Transverse colon (tissue), 4 donors: ENCODE data around the gene MTFR2. TPM values are rescaled to one million over a fixed set of nuclear protein-coding genes. Genes with fewer than 3 reads are reported as not detected.
"Not testable (repeated sequence)": the region's sequence is repeated elsewhere in the genome, so short reads cannot be mapped to it uniquely, and the experiment has no call there.

Source experiments
- DNase-seq: peaks from one replicate; pipeline ENCODE4 v3.0.0-alpha.2; 2019
- H3K27ac ChIP-seq, 4 donors: fragments of 200-600 bp; sonication (generic); 2 replicates each; pipeline ENCODE4 v1.5.1; 2016 to 2018; ENCODE audit warnings: inconsistent platforms in 4 of 4
- H3K27me3 ChIP-seq: fragments of 200-600 bp; sonication (generic); 2 replicates; pipeline ENCODE4 v1.5.1; 2017; ENCODE audit warnings: inconsistent platforms
- H3K36me3 ChIP-seq, 4 donors: fragments of 200-600 bp; sonication (generic); 2 replicates each; pipeline ENCODE4 v1.5.1; 2017 to 2019; ENCODE audit warnings: inconsistent platforms in 4 of 4
- H3K4me1 ChIP-seq, 4 donors: fragments of 200-600 bp; sonication (generic); 2 replicates each; pipeline ENCODE4 v1.5.1; 2017 to 2020; ENCODE audit warnings: inconsistent platforms in 4 of 4
- H3K4me3 ChIP-seq, 4 donors: fragments of 200-600 bp; sonication (generic); 1 replicate in 1 of 4; 2 replicates in 3 of 4; pipeline versions ENCODE4 v1.5.1 to v1.6.1; 2017 to 2019; ENCODE audit warnings: inconsistent platforms in 4 of 4
- H3K9me3 ChIP-seq, 2 donors: fragments of 200-600 bp; sonication (generic); 2 replicates each; pipeline ENCODE4 v1.5.1; 2017 to 2019; ENCODE audit warnings: inconsistent platforms in 2 of 2
- CTCF ChIP-seq, 5 experiments: fragments of 200-600 bp in 3 of 5; fragments of 450-650 bp in 2 of 5; sonication (generic) in 3 of 5; IDR thresholded peaks; 1 replicate in 2 of 5; 2 replicates in 3 of 5; pipeline ENCODE4 v1.5.1; 2016 to 2017; ENCODE audit warnings: antibody characterized with exemption in 5 of 5, inconsistent platforms in 3 of 5, mild to moderate bottlenecking in 2 of 5, moderate library complexity in 1 of 5
- EP300 ChIP-seq: sonication (generic); formaldehyde crosslinking; IDR thresholded peaks from one replicate; pipeline ENCODE4 v1.6.1; 2017; ENCODE audit warnings: antibody characterized with exemption, low read depth
- POLR2A ChIP-seq: fragments of 450-650 bp; IDR thresholded peaks from one replicate; pipeline ENCODE4 v1.6.1; 2016; ENCODE audit warnings: antibody characterized with exemption, mild to moderate bottlenecking, moderate library complexity
- POLR2AphosphoS5 ChIP-seq, 3 donors: sonication (generic); formaldehyde crosslinking; IDR thresholded peaks; one replicate each; pipeline ENCODE4 v1.6.1; 2016; ENCODE audit warnings: antibody characterized with exemption in 3 of 3
- WGBS, 2 donors: methylation state at CpG; one replicate each; pipeline ENCODE4 v1.1.5; 2018; ENCODE audit warnings: low coverage in 1 of 2; 5-methylcytosine and 5-hydroxymethylcytosine counted together
- in situ Hi-C, 4 donors: fragments of 200-750 bp; cut with MboI; loops; one replicate each; pipeline versions ENCODE4 v1.15.0 to v1.15.1; 2017; ENCODE audit warnings: low sequenced_read_pairs in 3 of 4, low pct_ligation_motif_present in 1 of 4, low pct_unique_long_range_greater_than_20kb in 1 of 4
- intact Hi-C: fragments of 100-400 bp; cut with DNase I; formaldehyde crosslinking; loops from one replicate; pipeline ENCODE4 v1.15.1; 2023; ENCODE audit warnings: low total_unique reads
- total RNA-seq, 4 donors: library from RNA; depleted of rRNA; stranded (reverse); fragments of >200 nt; gene quantifications; one replicate each; pipeline ENCODE4 v1.1.0, GENCODE V29; 2016

Gene MTFR2
- total RNA-seq, 4 donors from 2014 or later = 0.68 to 5.8 (median 1.4) TPM; not detected in 1

GRCh38 chr6:136226027-136226673 lies 24.0 kb downstream of the MTFR2 start:
- peak overlapping the region; percentile 6 to 69 (median 49) for H3K27ac ChIP-seq
- peak overlapping the region in 2 of 4 donors; percentile 10 to 47 for H3K4me3 ChIP-seq
- intact Hi-C loops = loop anchor here (10.0 kb wide), 2 partner anchors 691 to 721 kb away; no protein-coding TSS in a partner anchor

GRCh38 chr6:136225496-136225895 lies 24.6 kb downstream of the MTFR2 start:
- H3K4me3 ChIP-seq = no peak overlapping the region
- in situ Hi-C loops (loop anchor here in 2 of 4 donors (10.0 kb wide), 1 partner anchor 691 kb away; no protein-coding TSS in a partner anchor), intact Hi-C loops (loop anchor here (10.0 kb wide), 2 partner anchors 691 to 721 kb away; no protein-coding TSS in a partner anchor)
- no peak for DNase-seq
- 61 to 90% methylated on average over 2 to 5 of the region's 5 CpGs for WGBS, 2 donors
- TF ChIP-seq CTCF (IDR thresholded peaks at IDR 0.05) = no peak
- no peak for TF ChIP-seq POLR2AphosphoS5 (IDR thresholded peaks at IDR 0.05)
- peaks cover 4 to 20% (median 9%) of the 10 kb centered on the region in 4 donors for H3K4me1 ChIP-seq
- no peaks in the 10 kb centered on the region for H3K27me3 ChIP-seq
- no peaks in the 10 kb centered on the region for H3K9me3 ChIP-seq
- no peaks in the 10 kb centered on the region for H3K36me3 ChIP-seq
- no peak overlapping the region for H3K27ac ChIP-seq

More at GRCh38 chr6:136226027-136226673, 24.0 kb downstream of the MTFR2 start:
- H3K4me1 ChIP-seq = peaks cover 4 to 20% (median 9%) of the 10 kb centered on the region in 4 donors
- 22 to 24% methylated on average over 11 to 12 of the region's 12 CpGs for WGBS, 2 donors
- TF ChIP-seq CTCF (IDR thresholded peaks at IDR 0.05) = peak; percentile 99 to 100 (median 100)
- TF ChIP-seq EP300 = no peak
- TF ChIP-seq POLR2A = no peak
- H3K9me3 ChIP-seq = no peaks in the 10 kb centered on the region
- in situ Hi-C loops = loop anchor here in 2 of 4 donors (10.0 kb wide), 1 partner anchor 691 kb away; no protein-coding TSS in a partner anchor
- no peaks in the 10 kb centered on the region for H3K27me3 ChIP-seq
- peak; percentile 60 for DNase-seq
- H3K36me3 ChIP-seq = no peaks in the 10 kb centered on the region

GRCh38 chr6:136224974-136225373 lies 25.1 kb downstream of the MTFR2 start:
- DNase-seq, H3K27ac ChIP-seq, H3K36me3 ChIP-seq, H3K9me3 ChIP-seq, H3K4me3 ChIP-seq, H3K27me3 ChIP-seq: not testable (repeated sequence)
- WGBS, 2 donors = 86 to 95% methylated on average over 4 of the region's 4 CpGs
- in situ Hi-C loops = loop anchor here (5.0 to 25.0 kb wide), 3 partner anchors 688 to 690 kb away; no protein-coding TSS in a partner anchor
- H3K4me1 ChIP-seq = peaks cover 4 to 20% (median 9%) of the 10 kb centered on the region in 4 donors
- intact Hi-C loops = loop anchor here (10.0 kb wide), 2 partner anchors 690 to 720 kb away; no protein-coding TSS in a partner anchor

GRCh38 chr6:136216503-136217401 lies 33.4 kb downstream of the MTFR2 start:
- H3K27me3 ChIP-seq = no peaks in the 10 kb centered on the region
- WGBS, 2 donors = 83 to 88% methylated on average over 9 to 10 of the region's 10 CpGs
- no peaks in the 10 kb centered on the region for H3K36me3 ChIP-seq
- H3K9me3 ChIP-seq = no peaks in the 10 kb centered on the region
- H3K4me3 ChIP-seq = no peak overlapping the region
- no peak overlapping the region for H3K27ac ChIP-seq
- intact Hi-C loops (no loop called here), in situ Hi-C loops (loop anchor here in 1 of 4 donors (25.0 kb wide), 1 partner anchor 679 kb away; no protein-coding TSS in a partner anchor)
- TF ChIP-seq POLR2A (no peak), EP300 (no peak), CTCF (IDR thresholded peaks at IDR 0.05) (no peak), POLR2AphosphoS5 (IDR thresholded peaks at IDR 0.05) (no peak)
- H3K4me1 ChIP-seq = no peaks in the 10 kb centered on the region
- no peak for DNase-seq
